Measurements from ENCODE around the gene ZBTB44.
"Not testable (repeated sequence)": the region's sequence is repeated elsewhere in the genome, so short reads cannot be mapped to it uniquely, and the experiment has no call there.

Gene ZBTB44

GRCh38 chr11:130314750-130315285 lies at the start of gene ZBTB44:
TSS of gene ZBTB44 (minus strand) at chr11:130314917. CDS start at chr11:130261873, 53,044 bp downstream.
- DNase-seq = peak; percentile 90

- no peak for DNase-seq
These were observed 44.7 kb upstream of the ZBTB44 start for GRCh38 chr11:130359419-130359818.

GRCh38 chr11:130358398-130358797 lies 43.7 kb upstream of the ZBTB44 start:
- DNase-seq = no peak

- DNase-seq = no peak
These were observed 32.5 kb upstream of the ZBTB44 start for GRCh38 chr11:130347261-130347660.

GRCh38 chr11:130344841-130345240 lies 30.1 kb upstream of the ZBTB44 start:
- DNase-seq = no peak

- no peak for DNase-seq
These were observed 26.1 kb upstream of the ZBTB44 start for GRCh38 chr11:130340671-130341319.

- DNase-seq = no peak
These were observed 23.9 kb upstream of the ZBTB44 start for GRCh38 chr11:130338667-130339066.

GRCh38 chr11:130337281-130338089 lies 22.8 kb upstream of the ZBTB44 start:
- DNase-seq = no peak

GRCh38 chr11:130331397-130331796 lies 16.7 kb upstream of the ZBTB44 start:
- DNase-seq = not testable (repeated sequence)

- DNase-seq = no peak
These were observed 15.5 kb upstream of the ZBTB44 start for GRCh38 chr11:130330101-130330684.

- DNase-seq = no peak
These were observed 13.7 kb upstream of the ZBTB44 start for GRCh38 chr11:130328420-130328819.

GRCh38 chr11:130327716-130328115 lies 13.0 kb upstream of the ZBTB44 start:
- DNase-seq = no peak

GRCh38 chr11:130325691-130326090 lies 11.0 kb upstream of the ZBTB44 start:
- no peak for DNase-seq

GRCh38 chr11:130323452-130324450 lies 9.0 kb upstream of the ZBTB44 start:
- no peak for DNase-seq

- no peak for DNase-seq
These were observed 7.4 kb upstream of the ZBTB44 start for GRCh38 chr11:130322126-130322525.

GRCh38 chr11:130318031-130318673 lies 3.4 kb upstream of the ZBTB44 start:
- DNase-seq = no peak

GRCh38 chr11:130315354-130315970 lies 745 bp upstream of the ZBTB44 start:
- DNase-seq = peak; percentile 44

GRCh38 chr11:130314184-130314749 lies 450 bp downstream of the ZBTB44 start:
- peak; percentile 68 for DNase-seq

- no peak for DNase-seq
These were observed 1.1 kb downstream of the ZBTB44 start for GRCh38 chr11:130313383-130314183.

GRCh38 chr11:130312046-130312445 lies 2.7 kb downstream of the ZBTB44 start:
- no peak for DNase-seq

Measured in stimulated activated CD4-positive, alpha-beta T cell treated with anti-CD3 and anti-CD28 coated beads, Interleukin-4, amount 100 ng/mL, for 1 hour (primary cell).